ENCODE results near the gene IFIH1.

IFIH1 gene

GRCh38 chr2:162257425-162257824 is 61.1 kb downstream of the IFIH1 start:
- no peak overlapping the region for H2AK5ac ChIP-seq (ENCODE audit: low read length)
- H3K36me3 ChIP-seq (ENCODE audit: control insufficient read depth in 1 of 2, insufficient read depth in 2 of 2, low read length in 2 of 2): no peaks in the 10 kb centered on the region
- no peak overlapping the region for H3K4me2 ChIP-seq (ENCODE audit: low read length)
- H3K4me3 ChIP-seq (ENCODE audit: low read depth, low read length): no peak overlapping the region
- no peaks in the 10 kb centered on the region for H3K27me3 ChIP-seq (ENCODE audit: insufficient read depth, low read length)
- H4K12ac ChIP-seq (ENCODE audit: low read depth, low read length): no peak overlapping the region
- no peak overlapping the region for H2AFZ ChIP-seq (ENCODE audit: insufficient read depth, low read length, poor library complexity)
- no peak overlapping the region for H3K27ac ChIP-seq (ENCODE audit: low read depth, low read length)
- H4K8ac ChIP-seq (ENCODE audit: low read depth, low read length): no peak overlapping the region
- no peaks in the 10 kb centered on the region for H3K79me2 ChIP-seq (ENCODE audit: control insufficient read depth, insufficient read depth, low read length, poor library complexity)
- no peak overlapping the region for H3K4ac ChIP-seq (ENCODE audit: low read depth, low read length)
- no peak for DNase-seq
- no peak overlapping the region for H4K91ac ChIP-seq (ENCODE audit: low read depth, low read length)
- no peak overlapping the region for H2BK12ac ChIP-seq (ENCODE audit: low read length)
- H3K9ac ChIP-seq (ENCODE audit: low read length): no peak overlapping the region
- peaks cover 1% of the 10 kb centered on the region for H3K9me3 ChIP-seq (ENCODE audit: insufficient read depth, low read depth, low read length)
- H2BK5ac ChIP-seq (ENCODE audit: low read depth, low read length, poor library complexity): no peak overlapping the region
- no peak overlapping the region for H3K18ac ChIP-seq (ENCODE audit: low read length)
- H3K23ac ChIP-seq (ENCODE audit: low read length): no peak overlapping the region
- H3K14ac ChIP-seq (ENCODE audit: low read length): no peak overlapping the region
- H3K79me1 ChIP-seq (ENCODE audit: low read length): peaks cover 8% of the 10 kb centered on the region
- WGBS (ENCODE audit: extremely low coverage, insufficient coverage, insufficient read length): no CpG with 5 or more reads among the region's 1 CpG
- no peak overlapping the region for H2BK120ac ChIP-seq (ENCODE audit: insufficient read depth, low read length, poor library complexity)
- peaks cover 4% of the 10 kb centered on the region in 2 experiments for H3K4me1 ChIP-seq (ENCODE audit: control insufficient read depth in 1 of 2, insufficient read depth in 2 of 2, low read length in 2 of 2)

- no peak overlapping the region for H3K23ac ChIP-seq (ENCODE audit: low read length)
- H3K4me3 ChIP-seq (ENCODE audit: low read depth, low read length): no peak overlapping the region
- H2AFZ ChIP-seq (ENCODE audit: insufficient read depth, low read length, poor library complexity): no peak overlapping the region
- WGBS (ENCODE audit: extremely low coverage, insufficient coverage, insufficient read length): no CpG with 5 or more reads among the region's 2 CpGs
- no peak overlapping the region for H2BK5ac ChIP-seq (ENCODE audit: low read depth, low read length, poor library complexity)
- no peaks in the 10 kb centered on the region for H3K27me3 ChIP-seq (ENCODE audit: insufficient read depth, low read length)
- no peak overlapping the region for H3K18ac ChIP-seq (ENCODE audit: low read length)
- H4K8ac ChIP-seq (ENCODE audit: low read depth, low read length): no peak overlapping the region
- H3K79me2 ChIP-seq (ENCODE audit: control insufficient read depth, insufficient read depth, low read length, poor library complexity): no peaks in the 10 kb centered on the region
- no peak overlapping the region for H3K4me2 ChIP-seq (ENCODE audit: low read length)
- H2BK12ac ChIP-seq (ENCODE audit: low read length): no peak overlapping the region
- peaks cover 7% of the 10 kb centered on the region for H3K79me1 ChIP-seq (ENCODE audit: low read length)
- no peaks in the 10 kb centered on the region for H3K36me3 ChIP-seq (ENCODE audit: control insufficient read depth in 1 of 2, insufficient read depth in 2 of 2, low read length in 2 of 2)
- no peak overlapping the region for H3K27ac ChIP-seq (ENCODE audit: low read depth, low read length)
- H2BK120ac ChIP-seq (ENCODE audit: insufficient read depth, low read length, poor library complexity): no peak overlapping the region
- no peak overlapping the region for H2AK5ac ChIP-seq (ENCODE audit: low read length)
- H4K12ac ChIP-seq (ENCODE audit: low read depth, low read length): no peak overlapping the region
- H3K4me1 ChIP-seq (ENCODE audit: control insufficient read depth in 1 of 2, insufficient read depth in 2 of 2, low read length in 2 of 2): peaks cover 3% of the 10 kb centered on the region in 2 experiments
- H3K4ac ChIP-seq (ENCODE audit: low read depth, low read length): no peak overlapping the region
- peaks cover 1% of the 10 kb centered on the region for H3K9me3 ChIP-seq (ENCODE audit: insufficient read depth, low read depth, low read length)
- no peak overlapping the region for H3K14ac ChIP-seq (ENCODE audit: low read length)
- DNase-seq: no peak
- no peak overlapping the region for H4K91ac ChIP-seq (ENCODE audit: low read depth, low read length)
- H3K9ac ChIP-seq (ENCODE audit: low read length): no peak overlapping the region
Observed at GRCh38 chr2:162256591-162256991, 61.9 kb downstream of the IFIH1 start.

- no peak overlapping the region for H3K4me2 ChIP-seq (ENCODE audit: low read length)
- H3K79me1 ChIP-seq (ENCODE audit: low read length): peaks cover 6% of the 10 kb centered on the region
- no peak overlapping the region for H3K4ac ChIP-seq (ENCODE audit: low read depth, low read length)
- H2AFZ ChIP-seq (ENCODE audit: insufficient read depth, low read length, poor library complexity): no peak overlapping the region
- no CpG with 5 or more reads among the region's 2 CpGs for WGBS (ENCODE audit: extremely low coverage, insufficient coverage, insufficient read length)
- no peaks in the 10 kb centered on the region for H3K79me2 ChIP-seq (ENCODE audit: control insufficient read depth, insufficient read depth, low read length, poor library complexity)
- H3K23ac ChIP-seq (ENCODE audit: low read length): no peak overlapping the region
- no peak overlapping the region for H3K14ac ChIP-seq (ENCODE audit: low read length)
- H4K8ac ChIP-seq (ENCODE audit: low read depth, low read length): no peak overlapping the region
- H3K27me3 ChIP-seq (ENCODE audit: insufficient read depth, low read length): no peaks in the 10 kb centered on the region
- H3K9ac ChIP-seq (ENCODE audit: low read length): no peak overlapping the region
- H2BK5ac ChIP-seq (ENCODE audit: low read depth, low read length, poor library complexity): no peak overlapping the region
- no peak overlapping the region for H2BK120ac ChIP-seq (ENCODE audit: insufficient read depth, low read length, poor library complexity)
- no peak overlapping the region for H3K18ac ChIP-seq (ENCODE audit: low read length)
- no peaks in the 10 kb centered on the region for H3K36me3 ChIP-seq (ENCODE audit: control insufficient read depth in 1 of 2, insufficient read depth in 2 of 2, low read length in 2 of 2)
- H4K91ac ChIP-seq (ENCODE audit: low read depth, low read length): no peak overlapping the region
- H2BK12ac ChIP-seq (ENCODE audit: low read length): no peak overlapping the region
- H2AK5ac ChIP-seq (ENCODE audit: low read length): no peak overlapping the region
- no peak overlapping the region for H3K27ac ChIP-seq (ENCODE audit: low read depth, low read length)
- no peak overlapping the region for H4K12ac ChIP-seq (ENCODE audit: low read depth, low read length)
- no peak for DNase-seq
- H3K4me3 ChIP-seq (ENCODE audit: low read depth, low read length): no peak overlapping the region
- peaks cover 1% of the 10 kb centered on the region for H3K9me3 ChIP-seq (ENCODE audit: insufficient read depth, low read depth, low read length)
- no peaks in the 10 kb centered on the region for H3K4me1 ChIP-seq (ENCODE audit: control insufficient read depth in 1 of 2, insufficient read depth in 2 of 2, low read length in 2 of 2)
Observed at GRCh38 chr2:162254236-162254871, 64.1 kb downstream of the IFIH1 start.

GRCh38 chr2:162253435-162253834 is 65.0 kb downstream of the IFIH1 start:
- no peak overlapping the region for H2BK12ac ChIP-seq (ENCODE audit: low read length)
- no CpG with 5 or more reads among the region's 3 CpGs for WGBS (ENCODE audit: extremely low coverage, insufficient coverage, insufficient read length)
- DNase-seq: no peak
- no peaks in the 10 kb centered on the region for H3K27me3 ChIP-seq (ENCODE audit: insufficient read depth, low read length)
- H3K27ac ChIP-seq (ENCODE audit: low read depth, low read length): no peak overlapping the region
- H3K36me3 ChIP-seq (ENCODE audit: control insufficient read depth in 1 of 2, insufficient read depth in 2 of 2, low read length in 2 of 2): no peaks in the 10 kb centered on the region
- peaks cover 1% of the 10 kb centered on the region for H3K9me3 ChIP-seq (ENCODE audit: insufficient read depth, low read depth, low read length)
- no peak overlapping the region for H2AFZ ChIP-seq (ENCODE audit: insufficient read depth, low read length, poor library complexity)
- H2BK5ac ChIP-seq (ENCODE audit: low read depth, low read length, poor library complexity): no peak overlapping the region
- H3K4me3 ChIP-seq (ENCODE audit: low read depth, low read length): no peak overlapping the region
- H2AK5ac ChIP-seq (ENCODE audit: low read length): no peak overlapping the region
- no peak overlapping the region for H4K91ac ChIP-seq (ENCODE audit: low read depth, low read length)
- H3K9ac ChIP-seq (ENCODE audit: low read length): no peak overlapping the region
- H4K8ac ChIP-seq (ENCODE audit: low read depth, low read length): no peak overlapping the region
- H3K23ac ChIP-seq (ENCODE audit: low read length): no peak overlapping the region
- H3K4ac ChIP-seq (ENCODE audit: low read depth, low read length): no peak overlapping the region
- H3K18ac ChIP-seq (ENCODE audit: low read length): no peak overlapping the region
- H3K79me1 ChIP-seq (ENCODE audit: low read length): peaks cover 6% of the 10 kb centered on the region
- no peak overlapping the region for H2BK120ac ChIP-seq (ENCODE audit: insufficient read depth, low read length, poor library complexity)
- H3K4me2 ChIP-seq (ENCODE audit: low read length): no peak overlapping the region
- no peaks in the 10 kb centered on the region for H3K4me1 ChIP-seq (ENCODE audit: control insufficient read depth in 1 of 2, insufficient read depth in 2 of 2, low read length in 2 of 2)
- H3K79me2 ChIP-seq (ENCODE audit: control insufficient read depth, insufficient read depth, low read length, poor library complexity): no peaks in the 10 kb centered on the region
- no peak overlapping the region for H3K14ac ChIP-seq (ENCODE audit: low read length)
- no peak overlapping the region for H4K12ac ChIP-seq (ENCODE audit: low read depth, low read length)

Measured in trophoblast cell (in vitro differentiated cells and primary cell).